Dedifferentiated amniotic fluid mesenchymal stem cell (primary cell): ENCODE measurements around the gene PROX2.
A peak's percentile ranks its signal among the peaks of the same experiment; 100 is the strongest.

ENCODE experiments used
- DNase-seq: peaks from one replicate; pipeline ENCODE4 v3.0.0-alpha.2; 2016; ENCODE audit errors: extremely low spot score

PROX2 gene

DNA sequence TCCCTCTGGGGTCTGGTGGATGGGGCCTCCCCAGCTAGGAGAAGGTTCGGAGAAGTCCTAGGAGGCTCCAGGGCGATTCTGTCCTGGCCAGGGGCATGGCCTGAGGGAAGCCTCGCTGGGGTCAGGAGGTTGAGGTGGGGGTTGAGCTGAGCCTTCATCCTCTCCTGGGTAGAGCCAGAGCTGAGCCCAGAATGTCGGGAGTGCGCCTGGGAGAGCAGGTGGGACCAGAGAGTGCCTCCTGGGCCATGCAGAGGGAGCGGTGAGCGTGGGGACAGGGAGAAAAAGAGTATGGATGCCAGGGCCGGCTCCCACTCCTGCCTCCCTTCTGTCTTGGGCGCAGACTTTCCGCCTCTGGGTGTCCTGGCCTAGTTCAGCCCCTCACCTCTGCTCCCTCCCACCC, 34.0 kb upstream of the PROX2 start:
- no peak for DNase-seq

DNA sequence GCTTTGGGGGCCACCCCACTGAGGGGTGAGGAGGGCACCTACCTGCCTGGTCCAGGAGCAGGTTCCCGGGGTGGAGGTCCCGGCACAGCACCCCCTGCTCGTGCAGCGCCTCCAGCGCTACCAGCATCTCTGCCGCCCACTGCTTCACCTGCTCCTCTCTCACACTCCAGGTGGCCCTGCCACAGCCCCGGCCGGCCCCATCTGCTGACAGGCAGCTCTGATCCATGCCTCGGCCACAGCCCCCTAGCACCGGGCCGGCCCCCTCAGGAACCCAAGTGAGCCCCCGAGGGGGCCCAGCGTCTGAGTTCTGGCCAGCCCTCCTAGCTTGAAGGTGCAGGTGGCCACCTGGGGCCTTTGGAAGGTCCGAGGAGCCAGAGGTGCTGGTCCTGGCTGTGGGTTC, 33.6 kb upstream of the PROX2 start:
- DNase-seq = no peak

DNA sequence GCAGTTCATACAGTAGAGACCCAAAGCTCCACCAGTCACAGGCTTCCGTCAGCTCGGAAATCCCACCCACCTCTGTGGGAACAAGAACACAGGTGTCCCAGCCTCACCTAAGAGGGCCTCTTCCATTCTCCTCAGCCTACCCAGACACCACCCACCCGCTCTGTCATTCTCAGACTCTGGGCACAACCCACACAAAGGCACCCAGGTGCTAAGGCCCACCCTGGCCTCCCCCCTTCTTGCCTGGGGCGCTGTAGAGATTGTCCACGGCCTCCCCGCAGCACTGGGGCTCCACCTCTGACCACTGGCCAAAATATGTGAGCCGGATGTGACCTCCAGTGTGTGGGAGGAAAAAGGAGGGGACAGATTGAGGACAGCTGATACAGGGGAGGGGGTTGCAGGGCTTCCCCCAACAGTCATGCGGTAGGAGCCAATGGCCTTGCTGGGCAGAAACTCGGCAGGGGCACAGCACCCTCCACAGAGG, 33.0 kb upstream of the PROX2 start:
- DNase-seq = no peak

DNA sequence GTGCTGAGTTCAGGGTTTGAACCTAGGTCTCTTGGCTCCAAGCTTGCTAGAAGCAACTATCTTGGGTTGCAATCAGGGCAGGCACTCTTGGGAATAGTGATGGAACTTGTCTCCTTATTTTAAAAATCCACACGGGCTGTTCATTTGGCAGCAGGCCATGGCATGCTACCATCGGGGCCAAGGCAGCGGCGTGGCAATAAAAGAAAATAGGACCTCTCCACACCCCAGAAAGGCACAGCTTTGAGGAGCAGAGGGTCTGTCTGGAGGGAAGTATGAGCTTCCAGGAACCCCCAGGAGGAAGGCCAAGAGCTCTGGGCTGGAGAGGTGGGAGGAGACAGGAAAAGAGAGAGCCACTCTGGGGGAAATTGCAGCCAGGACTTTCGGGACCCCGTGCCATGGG, 31.8 kb upstream of the PROX2 start:
- DNase-seq = no peak

DNA sequence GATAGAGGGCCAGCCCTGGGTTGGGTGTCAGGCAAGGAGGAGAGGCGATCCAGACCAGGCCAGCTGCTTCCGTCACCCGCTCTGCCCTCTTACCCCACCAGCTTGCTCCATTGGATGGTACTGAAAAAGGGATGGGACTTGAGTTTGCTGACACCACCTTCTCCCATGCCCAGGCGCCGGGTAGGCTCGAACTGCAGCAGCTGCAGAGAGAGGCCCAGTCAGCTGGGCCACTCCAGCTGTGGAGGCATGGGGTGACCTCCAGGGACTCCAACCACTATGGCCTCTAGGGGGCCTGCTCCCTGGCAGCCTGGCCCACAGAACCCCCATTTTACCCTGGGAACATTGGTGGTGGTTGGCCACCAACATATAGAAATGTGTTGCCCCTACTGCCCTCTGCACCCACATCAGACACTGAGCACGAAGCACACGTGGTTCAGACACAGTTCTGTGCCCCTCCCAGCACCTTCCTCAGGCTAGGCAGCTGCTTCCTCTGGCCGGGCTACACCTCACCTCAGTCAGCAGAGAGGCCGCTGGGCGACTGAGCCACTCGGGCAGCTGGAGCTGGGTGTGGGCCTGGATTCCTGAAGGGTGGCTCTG, 31.1 kb upstream of the PROX2 start:
- DNase-seq = no peak

DNA sequence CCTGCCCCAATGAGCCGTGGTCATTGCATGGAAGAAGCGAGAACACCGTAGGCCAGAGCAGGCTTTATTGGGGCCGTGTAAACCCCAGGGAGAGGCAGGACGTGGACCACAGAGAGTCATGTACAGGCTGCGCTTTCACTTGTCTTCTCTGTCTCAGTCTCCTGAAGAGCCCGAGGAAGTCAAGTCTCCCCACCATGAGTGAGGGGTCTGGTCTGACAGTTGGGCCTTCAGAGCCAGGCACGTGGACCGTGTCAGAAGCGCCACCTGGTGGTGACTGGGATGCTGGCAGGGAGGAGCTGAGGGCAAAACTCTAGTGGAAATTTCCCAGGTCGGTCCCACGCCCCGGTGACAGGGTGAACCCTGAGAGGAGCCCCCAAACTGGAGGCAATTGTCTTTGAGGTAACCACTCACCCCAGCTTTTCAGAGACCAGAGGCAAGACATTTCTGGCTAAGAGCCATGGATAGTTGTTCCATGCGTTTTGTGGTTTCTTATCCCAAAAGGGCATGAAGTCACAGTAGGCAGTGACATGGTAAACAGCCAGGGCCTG, 29.7 kb upstream of the PROX2 start:
- DNase-seq = peak; percentile 31

DNA sequence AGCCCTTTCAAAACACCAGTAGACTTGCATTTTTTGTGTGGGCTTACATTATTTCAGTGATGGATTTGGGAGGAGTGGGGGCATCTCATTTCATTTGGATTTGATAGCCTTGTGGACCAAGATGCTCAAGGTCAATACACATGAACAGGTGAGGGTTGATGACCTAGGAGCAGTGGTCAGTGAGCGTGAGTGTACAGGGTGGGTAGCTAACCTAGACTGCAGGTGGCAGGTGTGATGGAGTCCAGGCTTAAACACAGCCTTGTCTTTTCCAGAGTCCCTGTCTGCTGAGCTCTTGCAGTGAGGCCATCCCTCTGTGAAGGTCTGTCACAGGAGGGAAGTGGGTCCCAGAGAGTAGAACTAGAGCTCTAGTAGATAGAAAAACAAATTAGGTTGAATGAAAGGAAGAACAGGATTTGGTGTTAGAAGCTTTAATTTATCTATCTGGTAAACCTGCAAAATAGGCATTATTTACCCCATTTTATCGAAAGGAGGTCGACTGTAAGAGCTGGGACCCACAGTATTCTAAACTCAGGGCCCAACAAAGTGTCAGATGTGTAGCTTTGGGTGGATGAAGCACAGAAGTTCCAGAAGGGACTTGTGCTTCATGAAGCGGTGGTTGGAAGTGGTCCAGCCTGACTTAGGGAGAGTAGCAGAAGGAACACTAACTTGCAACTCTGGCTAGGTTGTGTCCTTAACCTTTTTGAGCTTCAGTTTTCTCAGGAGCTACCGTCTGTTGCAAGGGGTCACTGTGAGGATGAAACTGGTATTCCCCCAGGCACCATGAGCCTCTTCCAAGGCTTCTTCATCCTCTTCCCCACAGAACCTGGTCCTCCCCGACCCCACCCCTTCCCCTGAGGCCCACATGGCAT, 28.9 kb upstream of the PROX2 start:
- DNase-seq = no peak

DNA sequence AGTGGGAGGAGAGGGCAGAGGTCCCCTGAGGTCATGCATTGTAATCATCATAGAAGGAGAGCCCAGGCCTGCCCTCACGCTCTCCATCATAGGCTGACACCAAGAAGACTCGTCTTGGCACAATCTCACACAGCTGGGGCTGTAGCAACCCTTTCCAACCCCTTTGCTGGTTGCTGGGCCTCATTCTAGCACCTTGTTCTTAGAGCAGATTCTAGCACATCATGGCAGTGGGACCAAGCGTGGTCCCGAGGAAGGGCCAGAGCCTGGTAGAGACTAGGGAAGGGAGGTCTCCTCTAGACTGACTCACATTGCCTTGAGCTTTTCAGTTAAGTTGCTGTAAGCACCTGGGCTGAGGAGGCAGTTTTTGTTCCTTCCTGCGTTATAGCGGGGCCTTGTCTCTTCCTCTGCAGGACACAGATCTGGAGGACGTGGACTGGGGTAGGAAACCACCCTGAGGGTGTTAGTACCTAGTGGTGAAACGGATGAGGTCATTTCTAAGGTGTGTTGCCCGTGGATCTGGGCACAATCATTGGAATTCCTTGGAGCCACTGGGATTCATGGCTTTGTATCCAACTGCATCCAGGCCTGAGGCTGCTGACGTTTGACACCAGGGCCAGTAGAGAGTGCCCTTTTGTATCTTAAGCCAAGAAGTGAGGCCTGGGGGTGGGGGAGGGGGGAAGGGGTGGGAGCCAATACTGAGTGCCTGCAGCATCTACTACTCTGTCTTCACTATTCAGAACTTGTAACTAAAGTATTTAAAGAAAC, 27.2 kb upstream of the PROX2 start:
- DNase-seq = no peak

DNA sequence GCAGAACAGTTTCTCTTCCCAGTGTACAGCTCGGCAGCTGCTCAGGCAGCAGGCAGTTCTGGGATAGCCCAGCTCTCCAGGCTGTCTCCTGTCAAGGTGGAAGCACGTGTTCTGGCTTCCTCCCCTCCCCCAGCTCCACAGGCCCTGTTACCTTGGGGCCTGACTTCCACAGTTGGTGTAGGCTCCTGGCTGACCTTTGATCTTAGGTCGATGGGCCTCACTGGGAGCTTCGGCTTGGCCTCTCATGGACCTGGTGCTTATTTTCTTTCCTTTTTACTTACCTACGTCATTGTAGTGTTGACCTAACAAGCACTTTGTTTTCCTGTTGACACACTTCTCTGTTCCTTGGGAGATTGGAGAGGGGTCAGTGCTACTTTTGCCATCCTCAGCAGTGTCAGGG, 22.7 kb upstream of the PROX2 start:
- no peak for DNase-seq

DNA sequence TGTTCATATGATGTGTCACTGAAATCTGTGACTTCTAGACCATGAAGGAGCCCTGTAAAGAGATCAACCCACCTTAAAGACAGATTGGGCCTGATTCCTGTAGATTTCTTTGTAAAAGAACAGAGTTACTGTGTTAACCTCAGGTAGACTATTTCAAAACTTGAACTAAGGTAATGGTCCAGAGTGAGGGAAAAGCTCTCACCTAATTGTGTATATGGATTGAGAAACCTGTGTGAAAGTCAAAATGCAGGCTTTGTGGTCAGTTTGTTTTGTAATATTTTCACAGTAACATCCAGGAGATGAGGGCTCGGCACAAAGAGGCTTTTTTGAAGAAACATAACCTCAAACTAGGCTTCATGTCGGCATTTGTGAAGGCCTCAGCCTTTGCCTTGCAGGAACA, 22.1 kb upstream of the PROX2 start:
- DNase-seq = no peak

DNA sequence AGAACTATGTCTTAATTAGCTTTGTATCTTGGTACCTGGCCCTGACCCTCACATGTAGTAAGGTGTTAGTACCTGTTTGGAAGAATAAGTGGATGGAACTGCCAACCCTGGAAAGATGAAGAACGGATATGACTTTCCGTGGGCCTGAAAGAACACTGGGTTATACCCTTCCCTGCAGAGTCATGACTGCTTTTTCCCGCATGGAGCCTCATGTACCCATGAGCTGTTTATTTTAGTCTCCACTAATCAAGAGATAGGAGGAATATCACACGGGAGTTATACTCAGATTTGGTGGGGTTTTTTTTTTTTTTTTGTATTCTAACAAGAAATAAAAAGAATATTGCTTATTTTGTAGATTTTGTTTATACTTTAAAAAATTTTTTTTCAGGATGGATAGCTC, 21.7 kb upstream of the PROX2 start:
- DNase-seq = no peak

DNA sequence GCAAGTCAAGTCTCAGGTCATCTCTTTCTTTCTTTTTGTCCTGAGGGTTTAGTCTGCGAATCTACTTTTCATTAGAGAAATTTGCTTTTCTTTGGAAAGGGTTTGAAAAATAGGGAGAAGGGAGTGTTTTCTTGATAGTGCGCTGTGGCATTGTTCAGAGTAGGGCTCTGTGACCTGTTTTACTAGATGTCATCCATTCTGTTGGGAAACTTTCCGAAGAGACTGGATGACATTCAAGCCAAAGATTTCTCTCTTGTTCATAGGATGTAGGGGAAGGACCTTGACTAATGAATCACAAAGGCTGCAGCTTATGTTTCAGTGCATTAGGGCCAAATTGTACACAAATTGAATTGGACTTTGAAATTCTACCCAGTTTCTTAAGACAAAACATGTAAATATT, 20.5 kb upstream of the PROX2 start:
- no peak for DNase-seq

DNA sequence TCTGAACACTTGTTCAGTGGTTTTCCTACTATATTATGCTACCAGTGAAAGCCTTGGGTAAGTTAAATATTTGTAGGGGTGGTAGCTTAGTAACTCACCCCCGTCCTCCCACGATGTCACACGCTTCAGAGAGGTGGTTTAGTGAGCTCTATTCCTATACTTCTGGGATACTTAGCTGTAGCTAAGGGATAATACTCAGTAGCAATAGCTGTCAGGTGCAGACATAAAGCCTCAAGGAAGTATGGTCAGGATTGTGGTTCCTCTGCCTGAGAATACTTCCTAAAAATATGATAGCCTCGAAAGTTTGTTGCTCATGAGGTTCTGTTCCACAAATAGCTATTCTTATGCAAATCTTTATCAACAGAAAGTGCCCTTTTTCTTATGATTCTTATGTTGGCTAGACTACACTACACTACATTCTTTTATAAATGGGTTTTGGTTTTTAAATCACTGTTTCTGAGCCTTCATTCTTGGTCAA, 17.7 kb upstream of the PROX2 start:
- DNase-seq = no peak

DNA sequence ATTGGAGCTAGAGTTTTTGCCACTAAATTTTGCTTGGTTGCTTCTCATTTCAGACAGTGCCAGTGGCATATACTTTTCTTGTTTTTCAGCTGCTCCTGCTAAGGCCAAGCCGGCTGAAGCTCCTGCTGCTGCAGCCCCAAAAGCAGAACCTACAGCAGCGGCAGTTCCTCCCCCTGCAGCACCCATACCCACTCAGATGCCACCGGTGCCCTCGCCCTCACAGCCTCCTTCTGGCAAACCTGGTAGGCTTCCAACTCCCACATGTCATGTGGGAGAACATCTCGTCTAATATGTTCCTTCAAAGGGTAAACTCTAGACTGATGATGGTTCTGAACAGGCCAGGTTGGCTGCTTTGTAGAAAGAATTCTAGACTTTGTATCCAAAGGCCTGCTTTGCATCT, 16.8 kb upstream of the PROX2 start:
- no peak for DNase-seq

DNA sequence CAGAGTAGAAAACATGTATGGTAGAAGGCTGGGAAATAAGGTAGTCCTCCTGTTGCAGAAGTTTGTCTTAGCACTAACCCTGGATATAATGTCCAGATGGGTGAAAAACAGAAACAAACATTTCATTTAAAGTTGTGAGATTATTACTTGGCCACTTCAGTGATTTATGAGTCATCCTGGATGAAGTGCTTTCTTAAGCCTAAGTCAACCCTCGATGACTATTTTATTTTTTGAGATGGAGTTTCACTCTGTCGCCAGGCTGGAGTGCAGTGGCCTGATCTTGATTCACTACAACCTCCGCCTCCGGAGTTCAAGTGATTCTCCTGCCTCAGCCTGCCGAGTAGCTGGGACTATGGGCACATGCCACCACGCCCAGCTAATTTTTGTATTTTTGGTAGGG, 15.9 kb upstream of the PROX2 start:
- no peak for DNase-seq

DNA sequence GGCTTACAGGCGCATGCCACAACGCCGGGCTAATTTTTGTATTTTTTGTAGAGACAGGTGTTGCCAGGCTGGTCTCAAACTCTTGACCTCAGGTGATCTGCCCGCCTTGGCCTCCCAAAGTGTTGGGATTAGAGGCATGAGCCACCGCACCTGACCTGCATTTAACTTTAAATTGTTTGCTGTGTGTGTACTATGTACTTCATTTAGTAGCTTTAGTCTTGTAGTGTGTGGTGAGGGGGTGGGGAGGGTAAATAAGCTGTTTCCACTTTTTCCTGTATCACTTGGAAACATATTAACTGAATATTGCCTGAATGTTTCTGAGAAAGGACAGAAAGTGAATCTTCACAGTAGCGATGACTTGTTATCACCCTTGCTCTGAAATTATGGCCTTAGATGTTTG, 14.3 kb upstream of the PROX2 start:
- DNase-seq = no peak

DNA sequence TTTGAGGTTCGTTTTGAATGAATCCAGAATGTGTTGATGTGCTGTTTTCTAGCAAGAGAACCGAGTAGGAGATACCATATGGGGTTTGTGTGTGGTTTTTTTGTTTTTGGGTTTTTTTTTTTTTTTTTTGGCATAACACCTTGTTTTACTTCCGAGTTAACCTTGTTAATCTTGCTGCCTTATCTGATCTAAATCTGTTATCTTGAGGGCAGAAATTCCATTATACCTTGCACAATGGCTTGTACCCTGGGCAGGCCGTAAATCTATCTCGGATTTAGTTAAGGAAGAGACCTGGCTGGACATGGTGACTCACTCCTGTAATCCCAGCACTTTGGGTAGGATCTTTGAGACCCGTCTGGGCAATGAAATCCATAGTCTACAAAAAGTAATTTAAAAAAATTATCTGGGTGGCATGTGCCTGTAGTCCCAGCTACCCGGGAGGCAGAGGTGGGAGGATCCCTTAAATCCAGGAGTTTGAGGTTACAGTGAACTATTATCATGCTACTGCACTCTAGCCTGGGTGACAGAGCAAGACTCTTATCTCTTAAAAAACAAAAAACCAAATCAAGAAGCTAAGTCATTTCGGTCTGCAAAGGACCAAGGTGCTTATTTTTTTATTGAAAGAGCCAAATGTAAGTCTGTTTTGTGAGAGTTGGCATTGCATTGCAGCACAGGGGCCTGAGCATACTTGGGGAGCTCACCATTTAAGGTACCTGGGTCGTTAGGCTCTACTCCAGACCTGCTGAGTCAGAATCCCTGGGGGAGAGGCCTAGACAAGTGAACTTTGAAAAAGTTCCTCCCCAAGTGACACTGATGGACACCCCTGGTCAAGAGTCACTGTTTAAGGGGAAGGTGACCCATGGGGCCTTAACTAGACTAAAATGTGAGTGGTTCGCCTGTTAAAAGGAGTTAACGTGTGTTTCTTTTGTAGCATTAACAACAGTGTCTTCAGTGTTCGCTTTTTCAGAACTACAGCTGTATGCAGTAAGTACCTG, 12.5 kb upstream of the PROX2 start:
- DNase-seq = no peak

DNA sequence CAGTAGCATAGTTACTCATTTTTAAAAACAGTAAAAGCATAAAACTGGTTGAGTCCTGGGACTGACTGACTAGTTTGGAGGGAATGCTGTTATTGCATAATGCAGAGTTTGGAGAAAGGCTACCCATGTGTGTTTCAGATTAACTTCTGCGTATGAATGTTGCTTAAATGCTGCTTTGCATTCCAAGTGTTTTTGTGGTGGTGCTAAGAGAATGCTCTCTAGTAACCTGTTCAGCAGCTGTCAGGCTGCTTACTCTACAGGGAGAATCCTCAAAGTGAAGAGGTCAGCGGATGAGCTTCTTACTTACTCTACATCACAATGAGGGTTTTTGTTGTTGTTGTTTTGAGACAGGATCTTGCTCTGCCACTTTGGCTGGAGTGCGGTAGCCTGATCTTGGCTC, 10.1 kb upstream of the PROX2 start:
- peak; percentile 93 for DNase-seq

DNA sequence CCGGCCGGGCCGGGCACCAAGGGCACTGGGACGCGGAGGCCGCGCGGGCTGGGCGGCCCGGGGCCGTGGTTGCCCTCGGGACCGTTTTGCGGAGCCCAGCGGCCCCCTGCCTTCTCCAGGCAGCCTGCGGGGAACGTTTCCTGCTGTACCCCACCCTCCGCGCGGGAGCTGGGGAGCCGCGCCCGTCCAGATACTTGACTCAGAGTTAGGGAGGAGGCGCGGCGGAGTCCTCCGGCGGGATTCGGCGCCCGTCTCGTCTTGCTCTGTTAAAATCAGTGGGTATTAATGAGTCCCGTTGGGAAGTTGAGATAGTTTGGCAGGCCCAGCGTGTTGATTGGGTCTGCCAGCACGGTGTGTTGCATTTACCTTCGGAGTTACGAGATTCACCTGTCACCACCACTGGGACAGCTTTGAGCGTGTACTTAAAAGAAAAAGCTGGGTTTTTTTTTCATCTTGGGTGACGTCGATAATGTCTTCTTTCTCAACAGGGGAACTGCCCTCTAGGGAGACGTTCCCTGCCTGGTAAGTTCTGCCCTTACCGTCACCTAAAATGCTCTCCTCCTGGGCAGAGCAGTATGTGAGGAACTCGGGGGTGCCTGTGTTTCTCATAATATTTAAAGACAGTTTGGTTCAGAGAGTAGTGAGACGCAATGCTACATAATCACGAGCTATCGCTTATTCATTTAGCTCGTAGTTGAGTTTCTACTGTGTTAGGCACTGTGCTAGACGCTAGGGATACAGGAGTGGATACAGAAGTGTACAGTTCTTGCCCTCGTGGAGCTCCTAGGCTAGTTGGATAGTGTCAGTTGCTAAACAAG, 6.4 kb upstream of the PROX2 start:
- peak; percentile 17 for DNase-seq

DNA sequence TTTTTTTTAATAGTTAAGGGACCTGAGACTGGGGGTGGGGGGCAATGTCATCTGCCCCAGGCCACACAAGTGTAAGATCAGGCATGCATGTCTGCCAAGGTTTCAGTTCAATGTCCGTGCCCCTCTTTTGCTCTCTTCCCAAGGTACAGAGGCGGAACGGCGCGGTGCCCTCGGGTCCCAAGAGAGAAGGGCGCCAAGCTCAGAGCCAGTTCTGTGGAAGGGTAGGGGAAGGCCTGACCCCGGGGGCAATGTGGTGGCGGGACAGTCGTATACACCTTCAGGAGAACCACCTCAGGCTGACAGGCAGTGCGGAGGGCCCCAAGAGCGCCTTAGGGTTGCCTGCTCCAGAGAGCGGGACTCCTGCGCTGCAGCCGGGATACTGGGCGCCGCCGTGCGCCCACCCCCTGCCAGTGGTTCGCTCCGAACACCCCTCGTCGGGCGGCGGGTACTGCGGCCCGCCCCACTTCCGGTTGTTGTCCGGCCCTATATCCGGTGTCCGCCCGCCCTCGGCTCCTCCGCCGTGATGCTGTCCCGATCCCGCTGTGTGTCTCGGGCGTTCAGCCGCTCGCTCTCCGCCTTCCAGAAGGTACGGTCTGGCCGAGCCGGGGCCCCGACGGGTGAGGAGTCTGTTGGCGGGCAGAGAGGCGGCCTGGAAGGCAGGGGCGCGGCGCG, 5.6 kb upstream of the PROX2 start, which contains the start of gene DLST:
Gene DLST, plus strand, starts transcription at position 486 of the 672 bp plus-strand sequence. Its CDS starts 38 bp downstream, at position 524.
- peak; percentile 75 for DNase-seq
